Measurements from ENCODE around the gene GRIN3B.

Gene GRIN3B

GRCh38 chr19:1008268-1009040 is 8.2 kb downstream of the GRIN3B start:
- no peak for DNase-seq

DNA sequence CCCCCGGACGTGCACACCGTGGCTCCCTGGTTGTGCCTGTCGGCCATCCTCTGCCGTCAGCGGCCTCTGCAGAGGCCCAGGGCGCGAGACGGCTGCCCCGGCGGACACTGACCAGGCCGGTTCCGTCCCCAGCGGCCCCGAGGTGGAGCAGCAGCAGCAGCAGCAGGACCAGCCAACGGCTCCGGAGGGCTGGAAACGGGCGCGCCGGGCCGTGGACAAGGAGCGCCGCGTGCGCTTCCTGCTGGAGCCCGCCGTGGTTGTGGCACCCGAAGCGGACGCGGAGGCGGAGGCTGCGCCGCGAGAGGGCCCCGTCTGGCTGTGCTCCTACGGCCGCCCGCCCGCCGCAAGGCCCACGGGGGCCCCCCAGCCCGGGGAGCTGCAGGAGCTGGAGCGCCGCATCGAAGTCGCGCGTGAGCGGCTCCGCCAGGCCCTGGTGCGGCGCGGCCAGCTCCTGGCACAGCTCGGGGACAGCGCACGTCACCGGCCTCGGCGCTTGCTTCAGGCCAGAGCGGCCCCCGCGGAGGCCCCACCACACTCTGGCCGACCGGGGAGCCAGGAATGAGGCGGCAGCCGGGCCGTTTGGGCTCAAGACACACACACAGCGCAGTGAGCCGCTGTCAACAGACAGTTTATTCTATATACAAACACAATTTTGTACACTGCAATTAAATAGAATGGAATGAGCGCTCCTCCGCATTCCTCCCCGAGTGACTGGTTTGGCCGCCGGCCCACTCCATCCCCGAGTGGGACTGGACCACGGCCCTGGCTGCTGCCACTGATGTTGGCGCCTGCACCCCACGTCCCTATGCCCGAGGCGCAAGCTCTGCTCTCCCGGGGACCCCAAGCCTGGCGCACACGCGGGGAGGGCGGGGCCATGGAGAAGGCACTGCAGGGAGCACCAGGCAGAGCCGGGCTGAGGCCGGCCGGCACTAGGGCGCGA is 9.1 kb downstream of the GRIN3B start:
- no peak for DNase-seq

- no peak for DNase-seq
Observed at GRCh38 chr19:1009981-1010538, 9.8 kb downstream of the GRIN3B start.

DNA sequence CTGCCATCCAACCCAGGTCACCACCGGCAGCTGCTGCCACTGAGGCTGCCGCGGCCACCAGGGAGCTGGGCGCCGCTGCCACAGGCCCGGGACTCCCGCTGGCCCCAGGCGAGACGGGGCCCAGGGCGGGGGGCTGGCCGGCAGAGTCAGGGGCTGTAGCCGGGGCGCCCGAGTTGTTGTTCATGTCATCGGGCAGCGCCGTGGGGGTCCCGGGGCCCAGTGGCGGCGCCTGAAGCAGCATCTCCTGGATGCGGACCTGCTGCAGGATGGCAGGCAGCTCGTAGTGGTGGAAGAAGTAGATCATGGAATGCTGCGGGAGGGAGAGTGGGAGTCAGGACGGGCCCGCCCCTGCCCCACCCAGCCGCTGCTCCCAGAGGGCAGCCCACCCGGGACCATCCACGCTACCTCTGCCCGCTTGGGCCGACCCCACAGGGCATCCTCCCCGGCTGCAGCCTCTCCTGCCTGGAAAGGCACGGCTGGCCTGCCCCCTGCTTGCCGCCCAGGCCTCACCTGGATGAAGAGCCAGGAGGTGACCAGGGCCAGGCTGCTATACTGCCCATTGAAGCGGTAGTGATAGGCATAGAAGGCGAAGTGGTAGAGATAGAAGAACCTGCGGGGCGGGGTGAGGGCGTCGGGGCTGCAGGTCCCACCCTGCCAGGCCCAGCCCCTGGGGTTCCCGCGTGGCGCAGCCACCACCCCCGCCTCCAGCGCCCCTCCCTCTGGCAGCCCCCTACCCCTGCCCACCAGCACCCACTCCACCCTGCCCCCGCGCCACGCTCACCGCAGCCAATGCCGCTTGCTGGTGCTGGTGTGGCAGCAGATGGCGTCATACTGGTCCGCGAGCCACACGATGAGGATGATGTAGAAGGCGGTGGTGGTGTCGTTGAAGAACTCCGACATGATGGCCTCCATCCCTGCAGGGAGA is 10.6 kb downstream of the GRIN3B start:
- DNase-seq, result no peak

GRCh38 chr19:1011831-1012333 is 11.7 kb downstream of the GRIN3B start:
- DNase-seq, result no peak

GRCh38 chr19:1012334-1012733 is 12.1 kb downstream of the GRIN3B start:
- DNase-seq, result no peak

GRCh38 chr19:1013218-1013617 is 13.0 kb downstream of the GRIN3B start:
- no peak for DNase-seq

GRCh38 chr19:1014161-1015060 is 14.2 kb downstream of the GRIN3B start:
- DNase-seq, result no peak

GRCh38 chr19:1015061-1015781 is 15.0 kb downstream of the GRIN3B start:
- no peak for DNase-seq

DNA sequence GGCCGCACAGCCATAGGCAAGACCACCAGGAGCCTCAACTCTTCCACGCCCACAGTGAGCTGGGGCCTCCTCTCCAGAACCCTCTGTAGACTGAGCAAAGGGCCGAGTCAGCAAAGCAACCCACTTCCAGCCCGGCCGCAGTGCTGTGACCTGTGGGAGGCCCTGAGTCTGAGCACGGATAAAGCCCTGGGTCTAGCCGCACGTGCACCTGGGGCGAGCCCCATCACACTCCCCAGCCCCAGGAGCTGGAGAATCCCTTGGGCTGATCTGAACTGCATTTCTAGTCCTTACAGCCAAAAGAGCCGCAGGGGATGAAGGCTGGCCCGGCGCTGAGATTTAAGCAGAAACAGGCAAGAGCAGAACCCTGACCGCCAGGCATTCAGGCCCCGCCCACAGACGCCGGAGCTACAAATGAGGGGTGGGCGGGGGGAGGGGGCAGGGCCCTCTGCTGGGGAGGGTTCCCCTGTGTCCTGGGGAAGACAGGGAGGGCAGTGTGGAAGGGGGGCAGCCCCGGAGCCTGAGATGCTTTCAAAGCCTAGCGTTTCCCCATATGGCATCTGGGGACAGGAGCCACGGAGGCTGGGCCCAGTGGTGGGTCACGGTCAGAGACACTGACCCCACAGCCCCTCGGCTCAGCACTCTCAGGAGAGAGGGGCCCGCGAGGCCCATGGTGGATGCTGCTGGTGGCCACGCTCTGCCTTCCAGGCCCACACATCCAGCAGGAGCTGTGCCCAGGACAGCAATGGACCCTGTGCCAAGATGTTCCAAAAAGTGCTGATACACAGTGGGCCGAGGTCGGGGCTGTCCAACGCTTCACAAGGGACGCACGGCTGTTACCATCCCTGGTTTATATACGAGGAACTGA is 15.8 kb downstream of the GRIN3B start:
- DNase-seq, result no peak

GRCh38 chr19:1016647-1017114 is 16.5 kb downstream of the GRIN3B start:
- DNase-seq, result no peak

DNA sequence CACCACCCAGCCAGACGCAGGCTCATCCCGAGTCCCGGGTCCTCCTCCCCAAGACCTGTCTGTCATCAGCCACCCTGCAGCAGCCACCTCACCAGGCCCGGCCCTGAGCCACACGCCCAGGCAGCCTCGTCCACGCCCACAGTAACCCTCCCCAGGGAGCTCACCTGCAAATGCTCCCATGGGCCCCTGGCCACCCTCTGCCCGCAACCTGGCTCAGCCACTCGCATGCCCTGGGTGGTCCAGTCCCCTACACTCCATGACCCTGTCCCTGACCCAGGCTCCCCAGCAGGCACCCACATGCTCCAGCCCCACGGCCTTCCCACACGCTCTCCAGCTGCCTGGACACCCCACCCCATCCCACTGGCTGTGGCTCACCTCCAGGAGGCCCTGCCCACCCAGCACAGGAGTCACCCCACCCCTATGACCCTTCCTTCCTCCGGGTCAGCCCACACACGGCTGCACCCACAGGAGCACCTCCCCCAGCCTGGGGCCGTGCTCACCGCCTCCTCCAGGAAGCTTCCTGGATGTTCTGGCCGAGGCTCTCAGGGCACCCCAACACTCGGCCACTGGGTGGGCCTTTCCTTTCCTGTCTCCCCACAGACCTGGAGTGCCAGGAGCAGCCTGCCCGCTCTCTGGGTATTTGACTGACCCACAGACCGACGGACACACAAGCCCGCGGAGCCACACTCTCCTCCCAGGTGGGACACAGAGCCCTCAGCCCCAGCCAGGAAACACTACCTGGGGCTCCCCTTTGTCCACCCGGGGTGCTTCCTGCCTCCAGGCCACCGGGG is 17.1 kb downstream of the GRIN3B start:
- no peak for DNase-seq

DNA sequence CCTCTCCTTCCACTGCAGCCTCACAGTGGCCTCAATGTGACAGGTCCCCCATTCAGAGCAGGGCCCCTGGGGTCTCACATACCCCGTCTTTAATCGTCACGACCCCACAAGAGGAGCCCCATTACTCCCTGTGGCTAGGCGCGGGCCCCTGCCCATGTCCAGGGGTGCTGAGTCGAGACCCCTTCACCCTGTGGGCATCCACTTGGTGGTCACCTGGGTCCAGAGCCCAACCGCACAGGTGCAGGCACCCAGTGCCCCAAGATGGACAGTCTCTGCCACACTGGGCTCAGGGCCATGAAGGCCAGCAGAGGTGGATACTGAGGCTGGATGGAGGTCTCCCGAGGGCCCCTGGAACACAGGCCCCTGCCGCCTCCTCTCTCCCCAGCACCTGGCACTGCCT is 17.7 kb downstream of the GRIN3B start:
- no peak for DNase-seq

- no peak for DNase-seq
Observed at GRCh38 chr19:1018393-1018792, 18.2 kb downstream of the GRIN3B start.

DNA sequence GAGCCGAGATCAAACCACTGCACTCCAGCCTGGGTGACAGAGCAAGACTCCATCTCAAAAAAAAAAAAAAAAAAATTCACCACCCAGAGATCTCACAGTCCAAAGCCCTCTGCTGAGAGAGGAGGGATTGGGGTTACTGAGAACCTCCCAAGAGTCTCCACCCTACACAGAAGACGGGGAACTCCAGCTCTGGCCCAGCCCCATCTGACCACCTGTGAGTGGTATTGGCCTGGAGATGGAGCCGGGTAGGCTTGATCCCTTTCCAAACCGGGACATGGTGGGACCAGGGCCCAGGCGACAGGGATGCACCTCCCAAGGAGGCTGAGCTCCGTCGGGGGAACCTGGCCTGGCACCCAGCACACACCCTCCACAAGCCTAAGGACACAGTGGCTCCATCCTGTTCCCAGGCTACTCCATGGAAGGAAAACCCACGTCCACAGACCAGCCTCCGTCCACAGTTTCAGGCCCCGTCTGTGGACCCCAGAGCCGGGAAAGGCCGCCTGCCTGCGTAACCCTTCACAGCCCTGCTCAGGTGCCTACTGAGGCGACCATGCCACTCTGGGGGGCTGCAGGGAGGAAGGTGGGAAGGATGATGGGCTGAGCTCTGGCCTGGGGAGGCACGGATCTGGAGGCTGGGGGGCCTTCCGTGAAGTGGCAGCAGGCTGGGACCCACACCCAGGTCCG is 18.9 kb downstream of the GRIN3B start:
- no peak for DNase-seq

GRCh38 chr19:1019616-1019961 is 19.4 kb downstream of the GRIN3B start:
- DNase-seq, result no peak

GRCh38 chr19:1019980-1020867 is 20.0 kb downstream of the GRIN3B start:
- no peak for DNase-seq

Measured in cortex of kidney (tissue), 1 donor.